Neural progenitor cell (in vitro differentiated cells): ENCODE results near the gene UBTD2. TPM values are rescaled to one million over a fixed set of nuclear protein-coding genes. Genes with fewer than 3 reads are reported as not detected.

Experiments
- DNase-seq: peaks from one replicate; pipeline ENCODE4 v3.0.0-alpha.2; 2016; ENCODE audit warnings: low spot score
- H2AFZ ChIP-seq: fragments of 200-600 bp; sonication (generic); replicated peaks from 2 replicates; pipeline ENCODE4 v1.6.1; 2016; ENCODE audit warnings: antibody characterized with exemption
- H3F3A ChIP-seq: fragments of 200-600 bp; sonication (generic); 2 replicates; pipeline ENCODE4 v1.6.1; 2016; ENCODE audit warnings: antibody characterized with exemption, low read depth
- H3K27ac ChIP-seq: fragments of 200-600 bp; sonication (generic); 2 replicates; pipeline ENCODE4 v1.5.1; 2016; ENCODE audit warnings: mild to moderate bottlenecking
- H3K27me3 ChIP-seq: fragments of 200-600 bp; sonication (generic); 2 replicates; pipeline ENCODE4 v1.6.1; 2016; ENCODE audit warnings: mild to moderate bottlenecking, moderate library complexity
- H3K36me3 ChIP-seq: fragments of 200-600 bp; sonication (generic); 2 replicates; pipeline ENCODE4 v1.5.1; 2016
- H3K4me1 ChIP-seq: fragments of 200-600 bp; sonication (generic); 2 replicates; pipeline ENCODE4 v1.6.1; 2016; ENCODE audit warnings: mixed run types
- H3K4me2 ChIP-seq: fragments of 200-600 bp; sonication (generic); 2 replicates; pipeline ENCODE4 v1.6.1; 2016
- H3K4me3 ChIP-seq: fragments of 200-600 bp; sonication (generic); 2 replicates; pipeline ENCODE4 v1.5.1; 2016
- H3K79me2 ChIP-seq: fragments of 200-600 bp; sonication (generic); 2 replicates; pipeline ENCODE4 v1.6.1; 2016; ENCODE audit warnings: low read depth
- H3K9ac ChIP-seq: fragments of 200-600 bp; sonication (generic); 2 replicates; pipeline ENCODE4 v1.6.1; 2016
- H3K9me3 ChIP-seq: fragments of 200-600 bp; sonication (generic); 2 replicates; pipeline ENCODE4 v1.5.1; 2016; ENCODE audit warnings: low read depth
- H4K20me1 ChIP-seq: fragments of 200-600 bp; sonication (generic); 2 replicates; pipeline ENCODE4 v1.6.1; 2016; ENCODE audit warnings: low read depth
- H3K27ac Mint-ChIP-seq: 3 replicates; pipeline ENCODE4 v1.8.0; 2021; ENCODE audit warnings: mixed read lengths
- H3K27me3 Mint-ChIP-seq: 2 replicates; pipeline ENCODE4 v1.8.0; 2022; ENCODE audit warnings: low read depth, mild to moderate bottlenecking, inconsistent platforms, moderate library complexity, mixed read lengths; ENCODE audit not compliant: insufficient read depth
- H3K36me3 Mint-ChIP-seq: 3 replicates; pipeline ENCODE4 v1.8.0; 2021; ENCODE audit warnings: mixed read lengths
- H3K4me1 Mint-ChIP-seq: 3 replicates; pipeline ENCODE4 v1.8.0; 2021; ENCODE audit warnings: mixed read lengths
- H3K4me3 Mint-ChIP-seq: 3 replicates; pipeline ENCODE4 v1.8.0; 2021; ENCODE audit warnings: mild to moderate bottlenecking, moderate library complexity, mixed read lengths
- H3K9me3 Mint-ChIP-seq: 3 replicates; pipeline ENCODE4 v1.8.0; 2020; ENCODE audit warnings: mixed read lengths
- EZH2 ChIP-seq: fragments of 200-600 bp; sonication (generic); IDR thresholded peaks from 2 replicates; pipeline ENCODE4 v1.6.1; 2017; ENCODE audit warnings: antibody characterized with exemption, mild to moderate bottlenecking, moderate library complexity
- EZH2phosphoT487 ChIP-seq: fragments of 200-600 bp; sonication (generic); IDR thresholded peaks from 2 replicates; pipeline ENCODE4 v1.6.1; 2017; ENCODE audit warnings: antibody characterized with exemption
- total RNA-seq: library from RNA; depleted of rRNA; stranded (reverse); fragments of >200 nt; gene quantifications from 2 replicates; pipeline ENCODE4 v1.2.3, GENCODE V29; 2015; ENCODE audit warnings: low replicate concordance
- TF ChIP-seq, protein P1 (sequence below): fragments of 200-600 bp; sonication (generic); IDR thresholded peaks from 2 replicates; pipeline ENCODE4 v1.5.1; 2017; ENCODE audit warnings: antibody characterized with exemption, mild to moderate bottlenecking

Gene UBTD2
- total RNA-seq, 1 donor from 2014 or later: 92.9 TPM

DNA sequence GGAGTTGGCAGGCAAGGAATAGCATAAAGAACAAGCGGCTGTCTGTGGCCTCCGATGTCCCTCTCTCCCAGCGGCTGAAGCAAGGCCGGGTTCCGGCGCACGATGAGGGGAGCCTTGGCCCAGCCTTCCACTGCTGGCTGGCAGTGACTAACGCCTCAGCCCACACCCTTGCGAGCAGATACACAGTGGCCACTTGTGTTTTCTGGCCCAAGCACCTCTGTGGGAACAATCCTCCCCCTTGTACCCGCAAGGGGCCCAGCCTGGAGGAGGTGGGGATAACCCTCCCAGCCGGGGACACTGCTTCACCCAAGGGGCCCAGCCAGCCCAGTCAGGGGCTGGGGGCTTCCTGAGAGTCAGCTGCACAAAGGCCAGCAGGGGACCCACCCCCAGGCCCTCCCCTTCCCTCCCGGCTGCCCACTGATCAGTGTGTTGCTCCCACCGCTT is 118.8 kb downstream of the UBTD2 start:
- H3K36me3 ChIP-seq: no peaks in the 10 kb centered on the region
- no peak overlapping the region for H3K4me2 ChIP-seq
- no peak overlapping the region for H3K27ac ChIP-seq
- H4K20me1 ChIP-seq: peaks cover 7% of the 10 kb centered on the region
- Mint-ChIP-seq H3K27ac (no peak overlapping the region), H3K27me3 (peaks cover 2% of the 10 kb centered on the region), H3K36me3 (no peaks in the 10 kb centered on the region), H3K9me3 (no peaks in the 10 kb centered on the region), H3K4me3 (no peak overlapping the region), H3K4me1 (peaks cover 25% of the 10 kb centered on the region)
- peaks cover 7% of the 10 kb centered on the region for H3K4me1 ChIP-seq
- no peak for DNase-seq
- no peaks in the 10 kb centered on the region for H3K79me2 ChIP-seq
- TF ChIP-seq EZH2phosphoT487: no peak
- TF ChIP-seq, protein P1, sequence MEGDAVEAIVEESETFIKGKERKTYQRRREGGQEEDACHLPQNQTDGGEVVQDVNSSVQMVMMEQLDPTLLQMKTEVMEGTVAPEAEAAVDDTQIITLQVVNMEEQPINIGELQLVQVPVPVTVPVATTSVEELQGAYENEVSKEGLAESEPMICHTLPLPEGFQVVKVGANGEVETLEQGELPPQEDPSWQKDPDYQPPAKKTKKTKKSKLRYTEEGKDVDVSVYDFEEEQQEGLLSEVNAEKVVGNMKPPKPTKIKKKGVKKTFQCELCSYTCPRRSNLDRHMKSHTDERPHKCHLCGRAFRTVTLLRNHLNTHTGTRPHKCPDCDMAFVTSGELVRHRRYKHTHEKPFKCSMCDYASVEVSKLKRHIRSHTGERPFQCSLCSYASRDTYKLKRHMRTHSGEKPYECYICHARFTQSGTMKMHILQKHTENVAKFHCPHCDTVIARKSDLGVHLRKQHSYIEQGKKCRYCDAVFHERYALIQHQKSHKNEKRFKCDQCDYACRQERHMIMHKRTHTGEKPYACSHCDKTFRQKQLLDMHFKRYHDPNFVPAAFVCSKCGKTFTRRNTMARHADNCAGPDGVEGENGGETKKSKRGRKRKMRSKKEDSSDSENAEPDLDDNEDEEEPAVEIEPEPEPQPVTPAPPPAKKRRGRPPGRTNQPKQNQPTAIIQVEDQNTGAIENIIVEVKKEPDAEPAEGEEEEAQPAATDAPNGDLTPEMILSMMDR: no peak
- no peak overlapping the region for H2AFZ ChIP-seq
- H3K9ac ChIP-seq: no peak overlapping the region
- no peaks in the 10 kb centered on the region for H3K27me3 ChIP-seq
- no peaks in the 10 kb centered on the region for H3K9me3 ChIP-seq
- H3K4me3 ChIP-seq: no peak overlapping the region
- H3F3A ChIP-seq: peaks cover 7% of the 10 kb centered on the region

DNA sequence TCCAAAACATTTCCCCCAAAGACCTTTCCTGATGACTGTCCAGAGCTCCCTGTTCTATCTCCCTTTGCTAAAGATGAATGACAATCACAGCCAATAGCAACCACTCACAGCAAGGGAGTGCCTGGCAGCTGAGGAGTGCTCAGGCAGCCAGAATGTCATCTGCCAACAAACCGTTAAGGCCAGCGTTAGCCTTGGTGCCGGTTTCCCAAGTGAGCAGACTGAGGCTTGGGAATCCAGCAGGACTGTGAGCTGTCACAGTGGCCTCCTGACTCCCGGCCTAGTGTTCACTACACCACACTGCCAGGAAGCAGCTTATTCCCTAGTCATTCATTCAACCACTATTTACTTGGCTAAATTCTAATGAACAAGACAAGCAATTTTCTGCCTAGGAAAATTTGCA is 120.2 kb downstream of the UBTD2 start:
- Histone ChIP-seq H3K4me1 (peaks cover 7% of the 10 kb centered on the region), H3K4me2 (no peak overlapping the region), H3K9ac (no peak overlapping the region), H3K36me3 (no peaks in the 10 kb centered on the region), H3K9me3 (no peaks in the 10 kb centered on the region), H3K4me3 (no peak overlapping the region), H2AFZ (no peak overlapping the region), H3F3A (peaks cover 7% of the 10 kb centered on the region), H4K20me1 (peaks cover 5% of the 10 kb centered on the region), H3K79me2 (no peaks in the 10 kb centered on the region), H3K27ac (no peak overlapping the region), H3K27me3 (no peaks in the 10 kb centered on the region)
- DNase-seq: no peak
- H3K36me3 Mint-ChIP-seq: no peaks in the 10 kb centered on the region
- TF ChIP-seq EZH2: no peak
- TF ChIP-seq, protein P1: no peak
- no peak for TF ChIP-seq EZH2phosphoT487
- H3K4me3 Mint-ChIP-seq: no peak overlapping the region
- peaks cover 22% of the 10 kb centered on the region for H3K4me1 Mint-ChIP-seq
- no peaks in the 10 kb centered on the region for H3K9me3 Mint-ChIP-seq
- no peak overlapping the region for H3K27ac Mint-ChIP-seq
- H3K27me3 Mint-ChIP-seq: peaks cover 3% of the 10 kb centered on the region

GRCh38 chr5:172162987-172163343 is 120.6 kb downstream of the UBTD2 start:
- Histone ChIP-seq H3K9ac (no peak overlapping the region), H3K4me3 (no peak overlapping the region), H3K79me2 (no peaks in the 10 kb centered on the region), H3K27me3 (no peaks in the 10 kb centered on the region), H3K27ac (no peak overlapping the region), H2AFZ (no peak overlapping the region), H3K9me3 (no peaks in the 10 kb centered on the region), H3K4me2 (no peak overlapping the region), H3K36me3 (no peaks in the 10 kb centered on the region), H3F3A (peaks cover 7% of the 10 kb centered on the region), H3K4me1 (peaks cover 4% of the 10 kb centered on the region), H4K20me1 (peaks cover 2% of the 10 kb centered on the region)
- Mint-ChIP-seq H3K36me3 (no peaks in the 10 kb centered on the region), H3K27ac (no peak overlapping the region), H3K27me3 (peaks cover 3% of the 10 kb centered on the region), H3K4me1 (peaks cover 18% of the 10 kb centered on the region), H3K9me3 (no peaks in the 10 kb centered on the region), H3K4me3 (no peak overlapping the region)
- no peak for TF ChIP-seq EZH2phosphoT487
- no peak for TF ChIP-seq EZH2
- TF ChIP-seq, protein P1: no peak
- DNase-seq: no peak
